Measurements from ENCODE around the gene KIF2C. TPM values are rescaled to one million over a fixed set of nuclear protein-coding genes. Genes with fewer than 3 reads are reported as not detected.

KIF2C gene
- total RNA-seq, 2 experiments from 2014 or later: 0.64 to 0.82 TPM

GRCh38 chr1:44808063-44808937 is 68.7 kb downstream of the KIF2C start, which contains the start of gene BTBD19:
Gene BTBD19 (plus strand): TSS chr1:44808523. CDS start chr1:44808821, 298 bp downstream.
- intact Hi-C loops (cut with DNase I, micrococcal nuclease): loop anchor here (10.0 kb wide), 3 partner anchors 177 to 777 kb away; partner anchors contain the start of genes NASP (in 2 of the 2), EIF2B3 (in 1 of the 2), HECTD3 (in 1 of the 2) and UROD (in 1 of the 2)
- CTCF ChIA-PET: interaction anchor here (0.8 to 6.5 kb wide), 7 partner anchors 8 to 87 kb away, joined by 3 to 57 read pairs (median 6); partner anchors contain the start of genes PLK3 and RNU5D-1
- peaks cover 54% of the 10 kb centered on the region for H3K36me3 Mint-ChIP-seq (ENCODE audit: low read depth)
- H3K4me1 Mint-ChIP-seq (ENCODE audit: low read depth): peaks cover 72% of the 10 kb centered on the region
- no peak for TF ChIP-seq CTCF (IDR thresholded peaks at IDR 0.05)
- H3K9me3 ChIP-seq (ENCODE audit: control insufficient read depth in 1 of 2, insufficient read depth in 1 of 2, low read length in 2 of 2): peaks cover 0 to 4% of the 10 kb centered on the region in 2 experiments
- H3K9me3 Mint-ChIP-seq: no peaks in the 10 kb centered on the region
- H3K36me3 ChIP-seq (ENCODE audit: insufficient read depth, low read length): peaks cover 35% of the 10 kb centered on the region
- ATAC-seq (ENCODE audit: poor library complexity) (peak; percentile 4), DNase-seq (peak in 8 of 14 experiments; percentile 19 to 91 (median 38))
- H3K27me3 ChIP-seq (ENCODE audit: control insufficient read depth in 1 of 2, insufficient read depth in 2 of 2, low read length in 2 of 2): no peaks in the 10 kb centered on the region
- POLR2A ChIA-PET: interaction anchor here (0.7 to 16.3 kb wide), 24 partner anchors 7 to 879 kb away, joined by 3 to 599 read pairs (median 6); partner anchors contain the start of genes BEST4, CCDC163, EIF2B3 and GPBP1L1
- H3K27me3 Mint-ChIP-seq: peaks cover 4% of the 10 kb centered on the region
- H3K27ac Mint-ChIP-seq: peak within 1 kb of the TSS; percentile 99
- peak within 1 kb of the TSS; percentile 12 for H3K4me3 ChIP-seq (ENCODE audit: low read length)
- H3K4me1 ChIP-seq (ENCODE audit: insufficient read depth, low read length): peaks cover 100% of the 10 kb centered on the region
- H3K27ac ChIP-seq (ENCODE audit: low read depth in 1 of 2, low read length in 2 of 2): peak within 1 kb of the TSS; percentile 99 to 100
- peak within 1 kb of the TSS; percentile 83 for H3K4me3 Mint-ChIP-seq

GRCh38 chr1:44808938-44809917 is 69.6 kb downstream of the KIF2C start:
- peak overlapping the region; percentile 99 for H3K27ac Mint-ChIP-seq
- peaks cover 70% of the 10 kb centered on the region for H3K4me1 Mint-ChIP-seq (ENCODE audit: low read depth)
- POLR2A ChIA-PET: interaction anchor here (0.8 to 16.3 kb wide), 22 partner anchors 8 to 877 kb away, joined by 3 to 599 read pairs (median 6); partner anchors contain the start of genes ARMH1, BEST4, CCDC163 and EIF2B3
- DNase-seq (peak; percentile 79 to 96 (median 86)), ATAC-seq (ENCODE audit: poor library complexity) (peak; percentile 52)
- no peak for TF ChIP-seq CTCF (IDR thresholded peaks at IDR 0.05)
- H3K27ac ChIP-seq (ENCODE audit: low read depth in 1 of 2, low read length in 2 of 2): peak overlapping the region; percentile 99 to 100
- intact Hi-C loops (cut with DNase I, micrococcal nuclease): loop anchor here (1.0 to 10.0 kb wide), 4 partner anchors 10 to 776 kb away; partner anchors contain the start of genes NASP (in 2 of the 2), EIF2B3 (in 1 of the 2), HECTD3 (in 1 of the 2) and UROD (in 1 of the 2)
- H3K9me3 Mint-ChIP-seq: no peaks in the 10 kb centered on the region
- CTCF ChIA-PET: interaction anchor here (0.8 to 6.5 kb wide), 8 partner anchors 9 to 88 kb away, joined by 3 to 57 read pairs (median 4); partner anchors contain the start of gene PLK3
- H3K27me3 Mint-ChIP-seq: peaks cover 4% of the 10 kb centered on the region
- H3K27me3 ChIP-seq (ENCODE audit: control insufficient read depth in 1 of 2, insufficient read depth in 2 of 2, low read length in 2 of 2): no peaks in the 10 kb centered on the region
- peak overlapping the region; percentile 83 for H3K4me3 Mint-ChIP-seq
- H3K4me3 ChIP-seq (ENCODE audit: low read length): peak overlapping the region; percentile 12
- peaks cover 45% of the 10 kb centered on the region for H3K36me3 Mint-ChIP-seq (ENCODE audit: low read depth)
- H3K36me3 ChIP-seq (ENCODE audit: insufficient read depth, low read length): peaks cover 26% of the 10 kb centered on the region
- peaks cover 97% of the 10 kb centered on the region for H3K4me1 ChIP-seq (ENCODE audit: insufficient read depth, low read length)
- peaks cover 0 to 4% of the 10 kb centered on the region in 2 experiments for H3K9me3 ChIP-seq (ENCODE audit: control insufficient read depth in 1 of 2, insufficient read depth in 1 of 2, low read length in 2 of 2)
